Osteocyte (in vitro differentiated cells): ENCODE results near the gene GPRASP3. TPM values are rescaled to one million over a fixed set of nuclear protein-coding genes. Genes with fewer than 3 reads are reported as not detected.

Experiments used
- DNase-seq: peaks from one replicate; pipeline ENCODE4 v3.0.0; 2021; ENCODE audit warnings: mixed read lengths; ENCODE audit not compliant: unreplicated experiment; ENCODE audit errors: extremely low spot score
- H3K27ac Mint-ChIP-seq: one replicate; pipeline ENCODE4 v1.8.0; 2021; ENCODE audit warnings: mild to moderate bottlenecking, mixed read lengths; ENCODE audit not compliant: unreplicated experiment
- H3K27me3 Mint-ChIP-seq: one replicate; pipeline ENCODE4 v1.8.0; 2021; ENCODE audit warnings: mixed read lengths; ENCODE audit not compliant: unreplicated experiment
- H3K36me3 Mint-ChIP-seq: one replicate; pipeline ENCODE4 v1.8.0; 2021; ENCODE audit warnings: mixed read lengths; ENCODE audit not compliant: unreplicated experiment
- H3K4me1 Mint-ChIP-seq: one replicate; pipeline ENCODE4 v1.8.0; 2021; ENCODE audit warnings: mixed read lengths; ENCODE audit not compliant: unreplicated experiment
- H3K4me3 Mint-ChIP-seq: one replicate; pipeline ENCODE4 v1.8.0; 2021; ENCODE audit warnings: mild to moderate bottlenecking, moderate library complexity, mixed read lengths; ENCODE audit not compliant: unreplicated experiment
- H3K9me3 Mint-ChIP-seq: one replicate; pipeline ENCODE4 v1.8.0; 2021; ENCODE audit warnings: mixed read lengths; ENCODE audit not compliant: unreplicated experiment
- total RNA-seq: library from RNA; stranded (reverse); gene quantifications from 2 replicates; pipeline ENCODE4 v1.2.1, GENCODE V29; 2021
- TF ChIP-seq, protein P1 (sequence below): fragments of 200-600 bp; sonication (generic); IDR thresholded peaks from 2 replicates; pipeline ENCODE4 v1.5.0; 2021; ENCODE audit warnings: antibody characterized with exemption, mild to moderate bottlenecking, moderate library complexity

The GPRASP3 gene
- total RNA-seq, 1 donor from 2014 or later: 5.6 TPM

DNA sequence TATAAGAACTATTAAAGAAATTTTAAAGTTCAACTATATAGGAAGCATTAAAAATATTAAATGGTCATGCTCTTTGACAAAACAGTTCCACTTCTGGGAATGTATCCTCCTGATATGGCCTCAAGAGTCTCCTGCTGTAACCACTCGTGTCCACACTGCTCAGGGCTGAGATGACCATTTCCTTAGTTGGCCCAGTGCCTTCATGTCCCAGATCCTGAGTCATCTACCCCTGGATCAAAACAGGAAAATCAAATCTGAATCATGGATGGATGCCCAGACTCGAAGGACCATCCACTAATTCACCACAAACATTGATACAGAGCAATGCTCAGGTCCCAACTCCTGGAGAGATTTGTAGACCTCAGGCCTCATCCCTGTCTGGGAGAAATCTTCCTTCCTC is 44.7 kb downstream of the GPRASP3 start:
- no peaks in the 10 kb centered on the region for H3K27me3 Mint-ChIP-seq
- no peak overlapping the region for H3K27ac Mint-ChIP-seq
- H3K36me3 Mint-ChIP-seq: no peaks in the 10 kb centered on the region
- TF ChIP-seq, protein P1, sequence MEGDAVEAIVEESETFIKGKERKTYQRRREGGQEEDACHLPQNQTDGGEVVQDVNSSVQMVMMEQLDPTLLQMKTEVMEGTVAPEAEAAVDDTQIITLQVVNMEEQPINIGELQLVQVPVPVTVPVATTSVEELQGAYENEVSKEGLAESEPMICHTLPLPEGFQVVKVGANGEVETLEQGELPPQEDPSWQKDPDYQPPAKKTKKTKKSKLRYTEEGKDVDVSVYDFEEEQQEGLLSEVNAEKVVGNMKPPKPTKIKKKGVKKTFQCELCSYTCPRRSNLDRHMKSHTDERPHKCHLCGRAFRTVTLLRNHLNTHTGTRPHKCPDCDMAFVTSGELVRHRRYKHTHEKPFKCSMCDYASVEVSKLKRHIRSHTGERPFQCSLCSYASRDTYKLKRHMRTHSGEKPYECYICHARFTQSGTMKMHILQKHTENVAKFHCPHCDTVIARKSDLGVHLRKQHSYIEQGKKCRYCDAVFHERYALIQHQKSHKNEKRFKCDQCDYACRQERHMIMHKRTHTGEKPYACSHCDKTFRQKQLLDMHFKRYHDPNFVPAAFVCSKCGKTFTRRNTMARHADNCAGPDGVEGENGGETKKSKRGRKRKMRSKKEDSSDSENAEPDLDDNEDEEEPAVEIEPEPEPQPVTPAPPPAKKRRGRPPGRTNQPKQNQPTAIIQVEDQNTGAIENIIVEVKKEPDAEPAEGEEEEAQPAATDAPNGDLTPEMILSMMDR: no peak
- no peak overlapping the region for H3K4me3 Mint-ChIP-seq
- DNase-seq: no peak
- peaks cover 5% of the 10 kb centered on the region for H3K4me1 Mint-ChIP-seq
- peaks cover 4% of the 10 kb centered on the region for H3K9me3 Mint-ChIP-seq

DNA sequence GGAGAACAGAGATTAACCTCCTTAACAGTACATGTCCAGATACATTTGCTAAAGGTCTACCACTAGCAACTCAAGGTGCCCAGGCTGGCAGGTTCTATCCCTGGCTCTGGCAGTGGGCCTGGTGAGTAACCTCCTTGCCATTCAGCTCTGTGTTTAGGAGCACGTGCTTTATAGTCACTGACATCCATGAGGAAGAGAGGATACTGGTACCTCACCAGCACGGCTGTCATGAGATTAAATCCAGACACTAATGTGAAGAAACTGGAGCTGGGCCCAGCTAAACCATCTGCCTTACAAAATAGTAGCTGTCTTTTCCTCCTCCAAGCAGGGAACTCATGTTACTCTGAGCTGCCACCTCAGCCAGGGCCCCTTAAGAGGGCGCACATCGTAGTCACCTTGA is 45.3 kb downstream of the GPRASP3 start:
- no peak for DNase-seq
- H3K27me3 Mint-ChIP-seq: no peaks in the 10 kb centered on the region
- H3K27ac Mint-ChIP-seq: no peak overlapping the region
- H3K4me3 Mint-ChIP-seq: no peak overlapping the region
- H3K9me3 Mint-ChIP-seq: peaks cover 4% of the 10 kb centered on the region
- H3K36me3 Mint-ChIP-seq: no peaks in the 10 kb centered on the region
- TF ChIP-seq, protein P1: no peak
- peaks cover 5% of the 10 kb centered on the region for H3K4me1 Mint-ChIP-seq

- Mint-ChIP-seq H3K27ac (no peak overlapping the region), H3K4me3 (no peak overlapping the region), H3K9me3 (peaks cover 4% of the 10 kb centered on the region), H3K27me3 (no peaks in the 10 kb centered on the region), H3K36me3 (no peaks in the 10 kb centered on the region), H3K4me1 (peaks cover 5% of the 10 kb centered on the region)
- TF ChIP-seq, protein P1: no peak
- DNase-seq: no peak
Observed at GRCh38 chrX:102767287-102767686, 46.7 kb downstream of the GPRASP3 start.

DNA sequence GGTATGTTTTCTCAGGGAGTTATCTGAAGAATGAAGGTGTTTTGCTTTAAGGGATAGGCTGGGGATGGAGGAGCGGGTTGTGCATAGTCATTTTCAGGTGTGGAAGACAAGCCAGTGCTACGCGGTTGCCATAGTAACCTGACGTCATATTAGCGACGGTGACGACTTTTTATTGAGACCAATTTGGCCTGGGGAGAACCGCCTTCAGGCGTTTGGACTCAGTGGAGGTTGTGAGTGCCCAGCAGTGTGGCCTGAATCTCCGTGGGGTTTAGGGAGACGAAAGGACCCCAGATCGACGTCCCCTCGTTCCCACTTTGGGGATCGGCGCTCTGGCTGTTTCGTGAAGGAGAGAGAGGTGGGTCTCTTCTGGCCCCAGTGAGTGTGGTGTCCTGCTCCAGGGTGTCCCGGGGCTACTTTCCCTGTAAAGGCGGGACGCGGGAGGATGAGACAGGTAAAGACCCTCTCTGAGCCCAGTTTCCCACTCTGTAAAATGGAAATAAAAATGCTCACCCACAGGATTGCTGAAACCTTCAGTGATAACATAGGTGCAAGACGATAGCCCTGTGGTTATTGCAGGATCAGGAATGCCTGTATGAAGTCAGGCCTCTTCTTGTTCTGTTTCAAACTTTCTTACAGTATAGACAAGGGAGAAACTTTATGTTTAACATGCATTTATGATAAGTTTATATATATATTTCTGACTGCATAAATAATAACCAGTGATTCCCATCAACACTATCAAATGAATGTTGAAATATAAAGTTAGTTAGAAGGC is 48.6 kb downstream of the GPRASP3 start:
- peak overlapping the region; percentile 98 for H3K4me3 Mint-ChIP-seq
- peaks cover 4% of the 10 kb centered on the region for H3K9me3 Mint-ChIP-seq
- TF ChIP-seq, protein P1: no peak
- H3K27me3 Mint-ChIP-seq: no peaks in the 10 kb centered on the region
- peaks cover 3% of the 10 kb centered on the region for H3K36me3 Mint-ChIP-seq
- DNase-seq: peak; percentile 90
- peaks cover 5% of the 10 kb centered on the region for H3K4me1 Mint-ChIP-seq
- H3K27ac Mint-ChIP-seq: peak overlapping the region; percentile 99

Other genes with a start within 250 kb of the GPRASP3 start
- not detected in 2 replicates for gene TCP11X2, start 248.9 kb upstream of the GPRASP3 start, total RNA-seq
- 5.9 and 6.6 TPM in 2 replicates for gene TMSB15A, start 204.0 kb upstream of the GPRASP3 start, total RNA-seq
- gene ARMCX5, start 121.2 kb upstream of the GPRASP3 start, total RNA-seq: 14.3 and 17.2 TPM in 2 replicates
- gene GPRASP1, start 69.3 kb upstream of the GPRASP3 start, total RNA-seq: 3.3 and 3.5 TPM in 2 replicates
- gene GPRASP2, start 8.3 kb upstream of the GPRASP3 start, total RNA-seq: 10.6 and 11.0 TPM in 2 replicates
- gene RAB40AL, start 216.5 kb downstream of the GPRASP3 start, total RNA-seq: 0.81 and 1.3 TPM in 2 replicates